ENCODE data around the gene EAPP.
"Not testable (repeated sequence)": the region's sequence is repeated elsewhere in the genome, so short reads cannot be mapped to it uniquely, and the experiment has no call there.

The EAPP gene

GRCh38 chr14:34482463-34482862 is 57.0 kb downstream of the EAPP start:
- DNase-seq (ENCODE audit: low read depth): no peak
- no peak overlapping the region for H3K4me3 ChIP-seq (ENCODE audit: control insufficient read depth, low read depth, low read length)
- TF ChIP-seq, protein P1, sequence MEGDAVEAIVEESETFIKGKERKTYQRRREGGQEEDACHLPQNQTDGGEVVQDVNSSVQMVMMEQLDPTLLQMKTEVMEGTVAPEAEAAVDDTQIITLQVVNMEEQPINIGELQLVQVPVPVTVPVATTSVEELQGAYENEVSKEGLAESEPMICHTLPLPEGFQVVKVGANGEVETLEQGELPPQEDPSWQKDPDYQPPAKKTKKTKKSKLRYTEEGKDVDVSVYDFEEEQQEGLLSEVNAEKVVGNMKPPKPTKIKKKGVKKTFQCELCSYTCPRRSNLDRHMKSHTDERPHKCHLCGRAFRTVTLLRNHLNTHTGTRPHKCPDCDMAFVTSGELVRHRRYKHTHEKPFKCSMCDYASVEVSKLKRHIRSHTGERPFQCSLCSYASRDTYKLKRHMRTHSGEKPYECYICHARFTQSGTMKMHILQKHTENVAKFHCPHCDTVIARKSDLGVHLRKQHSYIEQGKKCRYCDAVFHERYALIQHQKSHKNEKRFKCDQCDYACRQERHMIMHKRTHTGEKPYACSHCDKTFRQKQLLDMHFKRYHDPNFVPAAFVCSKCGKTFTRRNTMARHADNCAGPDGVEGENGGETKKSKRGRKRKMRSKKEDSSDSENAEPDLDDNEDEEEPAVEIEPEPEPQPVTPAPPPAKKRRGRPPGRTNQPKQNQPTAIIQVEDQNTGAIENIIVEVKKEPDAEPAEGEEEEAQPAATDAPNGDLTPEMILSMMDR (conservative IDR thresholded peaks at IDR 0.05; ENCODE audit: control insufficient read depth, insufficient read depth, low read depth, low read length): no peak

- TF ChIP-seq, protein P1 (conservative IDR thresholded peaks at IDR 0.05; ENCODE audit: control insufficient read depth, insufficient read depth, low read depth, low read length): no peak
- H3K4me3 ChIP-seq (ENCODE audit: control insufficient read depth, low read depth, low read length): no peak overlapping the region
- no peak for DNase-seq (ENCODE audit: low read depth)
These were observed 59.8 kb downstream of the EAPP start for GRCh38 chr14:34479694-34480093.

GRCh38 chr14:34478261-34478660 is 61.2 kb downstream of the EAPP start:
- TF ChIP-seq, protein P1 (conservative IDR thresholded peaks at IDR 0.05; ENCODE audit: control insufficient read depth, insufficient read depth, low read depth, low read length): no peak
- DNase-seq (ENCODE audit: low read depth): no peak
- no peak overlapping the region for H3K4me3 ChIP-seq (ENCODE audit: control insufficient read depth, low read depth, low read length)

DNA sequence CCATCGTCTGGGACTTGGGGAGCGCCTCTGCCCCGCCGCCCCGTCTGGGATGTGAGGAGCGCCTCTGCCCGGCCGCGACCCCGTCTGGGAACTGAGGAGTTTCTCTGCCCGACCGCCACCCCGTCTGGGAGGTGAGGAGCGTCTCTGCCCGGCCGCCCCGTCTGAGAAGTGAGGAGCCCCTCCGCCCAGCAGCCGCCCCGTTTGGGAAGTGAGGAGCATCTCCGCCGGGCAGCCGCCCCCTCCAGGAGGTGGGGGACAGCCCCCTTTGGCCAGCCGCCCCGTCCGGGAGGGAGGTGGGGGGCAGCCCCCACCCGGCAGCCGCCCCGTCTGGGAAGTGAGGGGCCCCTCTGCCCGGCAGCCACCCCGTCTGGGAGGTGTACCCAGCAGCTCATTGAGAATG is 63.5 kb downstream of the EAPP start:
- DNase-seq (ENCODE audit: low read depth); H3K4me3 ChIP-seq (ENCODE audit: control insufficient read depth, low read depth, low read length): not testable (repeated sequence)

DNA sequence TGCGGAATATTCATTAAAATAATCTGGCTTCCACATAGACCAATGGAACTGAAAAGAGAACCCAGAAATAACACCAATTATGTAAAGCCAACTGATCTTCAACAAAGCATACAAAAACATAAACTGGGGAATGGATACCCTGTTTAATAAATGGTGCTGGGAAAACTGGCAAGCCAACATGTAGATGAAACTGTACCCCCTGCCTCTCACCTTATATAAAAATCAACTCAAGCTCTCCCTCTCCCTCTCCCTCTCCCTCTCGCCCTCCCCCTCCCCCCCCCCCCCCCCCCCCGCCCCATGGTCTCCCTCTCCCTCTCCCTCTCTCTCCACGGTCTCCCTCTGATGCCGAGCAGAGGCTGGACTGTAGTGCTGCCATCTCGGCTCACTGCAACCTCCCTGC is 64.3 kb downstream of the EAPP start:
- no peak for DNase-seq (ENCODE audit: low read depth)
- TF ChIP-seq, protein P1 (conservative IDR thresholded peaks at IDR 0.05; ENCODE audit: control insufficient read depth, insufficient read depth, low read depth, low read length): no peak
- H3K4me3 ChIP-seq (ENCODE audit: control insufficient read depth, low read depth, low read length): no peak overlapping the region

DNA sequence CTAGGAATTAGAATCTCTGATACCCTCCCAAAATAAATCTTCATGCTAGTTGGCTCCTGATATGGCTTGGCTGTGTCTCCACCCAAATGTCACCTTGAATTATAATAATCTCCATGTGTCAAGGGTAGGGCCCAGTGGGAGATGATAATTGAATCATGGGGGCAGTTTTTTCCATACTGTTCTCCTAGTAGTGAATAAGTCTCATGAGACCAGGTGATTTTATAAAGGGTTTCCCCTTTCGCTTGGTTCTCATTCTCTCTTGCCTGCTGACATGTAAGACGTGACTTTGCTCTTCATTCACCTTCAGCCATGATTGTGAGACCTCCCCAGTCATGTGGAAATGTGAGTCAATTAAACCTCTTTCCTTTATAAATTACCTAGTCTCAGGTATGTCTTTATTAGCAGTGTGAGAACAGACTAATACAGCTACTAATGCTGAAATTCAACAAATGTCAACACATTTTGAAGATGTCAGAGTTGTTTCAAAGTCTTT is 65.3 kb downstream of the EAPP start:
- TF ChIP-seq, protein P1 (conservative IDR thresholded peaks at IDR 0.05; ENCODE audit: control insufficient read depth, insufficient read depth, low read depth, low read length): no peak
- no peak for DNase-seq (ENCODE audit: low read depth)
- H3K4me3 ChIP-seq (ENCODE audit: control insufficient read depth, low read depth, low read length): no peak overlapping the region

- no peak overlapping the region for H3K4me3 ChIP-seq (ENCODE audit: control insufficient read depth, low read depth, low read length)
- TF ChIP-seq, protein P1 (conservative IDR thresholded peaks at IDR 0.05; ENCODE audit: control insufficient read depth, insufficient read depth, low read depth, low read length): no peak
- DNase-seq (ENCODE audit: low read depth): no peak
These were observed 66.7 kb downstream of the EAPP start for GRCh38 chr14:34472706-34473279.
